ENCODE results near the gene SPAG8.

DNA sequence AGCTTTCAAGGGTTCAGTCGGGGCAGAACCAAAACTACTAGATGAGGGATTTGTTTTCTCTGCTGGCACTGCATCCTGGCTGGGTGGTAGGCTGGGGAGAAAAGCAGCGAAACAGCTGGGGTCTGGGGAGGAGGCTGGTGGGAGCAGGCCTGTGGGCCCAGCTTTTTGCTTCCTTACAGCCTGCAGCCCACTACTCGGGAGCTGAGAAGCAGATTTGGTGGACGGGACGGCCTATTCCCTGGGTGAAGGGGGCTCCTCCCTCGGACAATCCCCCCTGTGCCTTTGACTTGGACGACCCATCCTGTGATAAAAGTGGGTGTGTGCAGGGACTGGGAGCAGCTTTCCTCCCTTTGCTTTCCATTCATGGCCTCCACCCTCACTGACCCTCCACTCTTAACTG, 11.5 kb downstream of the SPAG8 start:
- no peak for TF ChIP-seq EZH2 (IDR thresholded peaks at IDR 0.05; ENCODE audit: low read depth, unreplicated experiment)
- TF ChIP-seq, protein P1, sequence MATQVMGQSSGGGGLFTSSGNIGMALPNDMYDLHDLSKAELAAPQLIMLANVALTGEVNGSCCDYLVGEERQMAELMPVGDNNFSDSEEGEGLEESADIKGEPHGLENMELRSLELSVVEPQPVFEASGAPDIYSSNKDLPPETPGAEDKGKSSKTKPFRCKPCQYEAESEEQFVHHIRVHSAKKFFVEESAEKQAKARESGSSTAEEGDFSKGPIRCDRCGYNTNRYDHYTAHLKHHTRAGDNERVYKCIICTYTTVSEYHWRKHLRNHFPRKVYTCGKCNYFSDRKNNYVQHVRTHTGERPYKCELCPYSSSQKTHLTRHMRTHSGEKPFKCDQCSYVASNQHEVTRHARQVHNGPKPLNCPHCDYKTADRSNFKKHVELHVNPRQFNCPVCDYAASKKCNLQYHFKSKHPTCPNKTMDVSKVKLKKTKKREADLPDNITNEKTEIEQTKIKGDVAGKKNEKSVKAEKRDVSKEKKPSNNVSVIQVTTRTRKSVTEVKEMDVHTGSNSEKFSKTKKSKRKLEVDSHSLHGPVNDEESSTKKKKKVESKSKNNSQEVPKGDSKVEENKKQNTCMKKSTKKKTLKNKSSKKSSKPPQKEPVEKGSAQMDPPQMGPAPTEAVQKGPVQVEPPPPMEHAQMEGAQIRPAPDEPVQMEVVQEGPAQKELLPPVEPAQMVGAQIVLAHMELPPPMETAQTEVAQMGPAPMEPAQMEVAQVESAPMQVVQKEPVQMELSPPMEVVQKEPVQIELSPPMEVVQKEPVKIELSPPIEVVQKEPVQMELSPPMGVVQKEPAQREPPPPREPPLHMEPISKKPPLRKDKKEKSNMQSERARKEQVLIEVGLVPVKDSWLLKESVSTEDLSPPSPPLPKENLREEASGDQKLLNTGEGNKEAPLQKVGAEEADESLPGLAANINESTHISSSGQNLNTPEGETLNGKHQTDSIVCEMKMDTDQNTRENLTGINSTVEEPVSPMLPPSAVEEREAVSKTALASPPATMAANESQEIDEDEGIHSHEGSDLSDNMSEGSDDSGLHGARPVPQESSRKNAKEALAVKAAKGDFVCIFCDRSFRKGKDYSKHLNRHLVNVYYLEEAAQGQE (IDR thresholded peaks at IDR 0.05; ENCODE audit: unreplicated experiment) = no peak

Measured in GM23338 (cell line).